GM18951 (cell line): ENCODE measurements around the gene NCOR2.

Experiments used
- POLR2A ChIP-seq: IDR thresholded peaks from 4 replicates; pipeline ENCODE4 v1.6.1; 2011; ENCODE audit warnings: mild to moderate bottlenecking; ENCODE audit not compliant: insufficient read length, insufficient read depth; ENCODE audit errors: extremely low read depth
- in situ Hi-C: fragments of 300-500 bp; cut with MboI; formaldehyde crosslinking; loops from one replicate; pipeline ENCODE4 v1.12.0; 2022; ENCODE audit warnings: low sequenced_read_pairs, mixed read lengths, inconsistent platforms; ENCODE audit not compliant: unreplicated experiment

Gene NCOR2

GRCh38 chr12:124578445-124578844 is 11.0 kb upstream of the NCOR2 start:
- in situ Hi-C loops: no loop called here
- no peak for TF ChIP-seq POLR2A

DNA sequence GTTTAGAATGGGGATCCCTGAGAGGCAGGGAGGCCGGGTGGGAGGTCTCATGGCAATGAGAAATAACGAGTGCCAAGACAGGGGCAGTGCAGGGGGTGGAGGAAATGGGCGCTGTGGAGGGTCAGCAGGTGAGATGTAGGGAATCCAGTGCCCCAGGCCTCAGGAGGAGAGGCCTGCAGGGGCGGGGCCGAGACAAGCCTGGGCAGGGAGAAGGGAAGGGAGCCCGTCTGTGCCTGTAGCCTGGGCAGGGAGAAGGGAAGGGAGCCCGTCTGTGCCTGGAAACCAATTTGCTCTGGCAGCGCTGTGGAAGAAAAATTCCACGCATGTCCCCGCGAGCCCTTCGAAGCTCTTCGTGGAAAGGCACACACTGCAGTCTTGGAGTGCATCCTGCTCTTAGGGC is 10.6 kb upstream of the NCOR2 start:
- in situ Hi-C loops: no loop called here
- TF ChIP-seq POLR2A: no peak

- TF ChIP-seq POLR2A: no peak
- in situ Hi-C loops: no loop called here
Observed at GRCh38 chr12:124577374-124577773, 10.0 kb upstream of the NCOR2 start.

DNA sequence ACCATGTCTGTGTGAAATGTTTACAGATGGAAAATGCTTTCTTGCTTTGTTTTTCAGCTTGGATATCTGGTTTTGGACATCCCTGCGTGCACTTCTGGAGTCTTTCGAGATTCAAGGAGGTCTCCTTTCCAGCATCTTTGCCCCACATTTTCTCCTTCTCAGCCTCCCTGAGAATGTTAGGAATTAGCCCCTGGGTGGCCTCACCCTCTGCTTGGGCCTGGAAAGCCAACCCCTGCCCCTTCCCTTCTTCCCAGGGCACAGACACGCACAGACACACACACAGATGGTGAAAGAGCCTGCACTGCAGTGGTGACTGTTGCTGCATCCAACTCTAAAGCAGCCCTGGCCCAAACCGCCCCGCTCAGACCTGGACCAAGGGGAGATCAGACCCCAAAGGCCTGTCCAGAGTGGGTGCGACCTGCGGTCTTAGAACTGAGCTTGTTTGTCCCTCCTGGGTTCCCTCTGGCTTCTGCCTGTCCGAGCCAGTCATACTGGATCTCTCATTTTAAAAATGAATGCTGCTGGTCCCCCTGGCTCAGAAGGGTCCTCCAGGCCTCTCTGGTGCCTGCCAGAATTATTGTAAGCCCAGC is 8.7 kb upstream of the NCOR2 start:
- in situ Hi-C loops: no loop called here
- TF ChIP-seq POLR2A: no peak

DNA sequence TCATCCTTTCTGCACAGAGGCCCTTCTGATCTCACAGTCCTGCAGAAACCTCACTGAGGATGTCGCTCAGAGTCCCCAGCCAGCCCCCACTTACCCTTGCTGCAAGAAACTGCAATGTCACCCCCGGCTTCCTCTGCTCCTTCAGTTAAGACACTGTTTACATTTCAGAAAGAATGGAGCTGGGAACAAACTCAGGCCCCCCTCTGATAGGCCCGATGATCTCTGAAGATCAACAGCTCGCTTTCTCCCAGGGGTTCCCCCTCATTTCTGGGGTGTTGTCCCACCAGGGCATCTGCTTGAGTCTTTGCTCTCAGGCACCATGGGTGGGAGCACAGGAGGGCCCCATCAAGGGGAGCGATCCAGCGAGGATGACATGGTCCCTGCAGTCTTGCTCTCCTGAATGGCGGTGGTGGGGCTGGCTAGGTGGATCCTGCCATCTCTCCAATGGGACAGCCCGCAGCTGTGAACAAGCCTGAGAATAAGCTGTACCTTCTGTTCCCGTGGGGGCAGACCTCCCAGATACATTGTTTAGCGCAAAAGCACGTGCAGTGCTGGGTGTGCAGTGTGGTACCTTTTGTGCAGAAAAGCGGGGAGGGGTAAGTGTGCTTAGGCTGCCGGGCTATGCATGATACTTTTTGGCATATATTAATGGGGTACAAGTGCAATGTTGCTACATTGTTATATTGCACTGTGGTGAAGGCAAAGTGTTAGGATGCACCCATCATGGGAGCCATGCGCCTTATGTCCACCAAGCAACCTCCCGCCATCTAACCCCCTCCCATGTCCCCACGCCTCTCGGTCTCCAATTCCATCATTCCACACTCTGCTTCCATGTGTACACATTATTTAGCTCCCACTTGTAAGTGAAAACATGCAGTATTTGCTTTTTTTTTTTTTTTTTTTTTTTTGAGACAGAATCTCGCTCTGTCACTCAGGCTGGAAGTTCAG is 6.7 kb upstream of the NCOR2 start:
- TF ChIP-seq POLR2A: no peak
- in situ Hi-C loops: loop anchor here (25.0 kb wide), 1 partner anchor 188 kb away; no protein-coding TSS in a partner anchor

DNA sequence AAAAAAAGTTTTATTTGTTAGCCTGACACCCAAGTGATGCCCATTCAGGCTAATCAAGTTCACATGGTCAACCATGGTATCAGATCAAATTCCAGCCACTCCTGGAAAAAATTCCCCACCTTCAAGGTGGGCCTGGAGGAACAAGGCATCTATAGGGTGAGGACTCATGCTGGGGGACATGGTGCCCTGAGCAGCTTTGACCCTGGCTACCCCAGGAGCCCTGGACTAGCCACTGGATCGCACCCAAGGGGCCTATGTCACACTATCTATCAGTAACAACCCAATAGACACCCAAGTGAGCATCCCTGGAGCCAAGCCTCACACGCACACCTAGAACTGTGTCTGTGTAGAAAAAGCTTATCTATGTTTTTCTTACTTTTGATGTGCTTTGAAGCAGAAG is 4.1 kb upstream of the NCOR2 start:
- TF ChIP-seq POLR2A: no peak
- in situ Hi-C loops: loop anchor here (25.0 kb wide), 1 partner anchor 191 kb away; no protein-coding TSS in a partner anchor

DNA sequence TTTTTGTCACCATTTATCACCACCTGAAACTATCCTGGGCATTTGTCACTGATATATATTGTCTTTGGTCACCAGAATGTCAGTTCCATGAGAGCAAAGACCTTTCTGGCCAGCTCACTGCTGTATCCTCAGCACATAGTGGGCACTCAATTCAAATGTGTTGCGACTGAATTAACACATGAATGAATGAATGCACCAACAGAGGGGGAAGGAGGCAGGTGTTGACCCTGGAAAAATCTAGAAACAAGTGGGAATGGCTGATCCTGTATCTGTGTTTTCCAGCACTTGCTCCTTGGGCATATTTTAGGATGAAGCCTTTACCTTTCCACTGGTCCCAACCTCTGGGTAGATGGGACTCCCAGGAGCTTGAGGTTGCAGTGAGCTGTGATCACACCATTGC is 3.4 kb upstream of the NCOR2 start:
- in situ Hi-C loops: loop anchor here (25.0 kb wide), 1 partner anchor 191 kb away; no protein-coding TSS in a partner anchor
- TF ChIP-seq POLR2A: no peak

- in situ Hi-C loops: loop anchor here (25.0 kb wide), 1 partner anchor 193 kb away; no protein-coding TSS in a partner anchor
- TF ChIP-seq POLR2A: no peak
Observed at GRCh38 chr12:124569375-124570148, 2.1 kb upstream of the NCOR2 start.

GRCh38 chr12:124568431-124569374 is 1.3 kb upstream of the NCOR2 start:
- in situ Hi-C loops: loop anchor here (25.0 kb wide), 1 partner anchor 194 kb away; no protein-coding TSS in a partner anchor
- peak; percentile 35 for TF ChIP-seq POLR2A

GRCh38 chr12:124567673-124568373 is 411 bp upstream of the NCOR2 start:
- in situ Hi-C loops: loop anchor here (25.0 kb wide), 1 partner anchor 194 kb away; no protein-coding TSS in a partner anchor
- TF ChIP-seq POLR2A: peak; percentile 14
